HG03139 (cell line): Measurements from ENCODE around the gene C1orf87.

ENCODE experiments used
- ATAC-seq: cut with Tn5 transposase; IDR thresholded peaks from one replicate; pipeline ENCODE4 v1.9.1; 2021; ENCODE audit not compliant: unreplicated experiment

Gene C1orf87, protein sequence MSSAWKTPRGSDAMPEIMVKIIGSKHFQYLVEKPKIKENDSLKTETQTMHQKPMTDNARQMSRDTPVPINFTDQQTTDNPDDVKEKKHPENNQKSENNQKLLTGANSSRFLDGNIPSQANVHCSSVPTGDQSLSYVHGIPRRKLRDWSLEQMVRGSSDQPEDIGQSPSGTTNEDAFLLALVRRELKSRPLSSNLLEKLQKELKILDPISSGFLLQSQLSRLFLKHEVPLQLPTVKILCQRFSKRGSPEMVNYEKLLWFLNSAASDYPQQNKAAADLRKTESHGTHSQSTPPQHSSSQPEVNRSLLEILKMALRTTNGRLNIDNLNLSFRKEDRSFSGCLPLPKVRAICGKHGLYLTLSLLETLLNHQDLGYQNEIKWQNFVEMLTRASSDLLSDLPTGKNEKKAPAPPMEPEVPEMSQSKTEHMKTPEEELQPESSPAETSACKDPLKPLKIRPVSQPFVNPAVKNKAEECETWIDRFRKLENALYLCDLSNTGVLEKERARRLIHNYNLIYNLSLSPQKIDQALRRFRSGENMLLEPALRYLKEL

DNA sequence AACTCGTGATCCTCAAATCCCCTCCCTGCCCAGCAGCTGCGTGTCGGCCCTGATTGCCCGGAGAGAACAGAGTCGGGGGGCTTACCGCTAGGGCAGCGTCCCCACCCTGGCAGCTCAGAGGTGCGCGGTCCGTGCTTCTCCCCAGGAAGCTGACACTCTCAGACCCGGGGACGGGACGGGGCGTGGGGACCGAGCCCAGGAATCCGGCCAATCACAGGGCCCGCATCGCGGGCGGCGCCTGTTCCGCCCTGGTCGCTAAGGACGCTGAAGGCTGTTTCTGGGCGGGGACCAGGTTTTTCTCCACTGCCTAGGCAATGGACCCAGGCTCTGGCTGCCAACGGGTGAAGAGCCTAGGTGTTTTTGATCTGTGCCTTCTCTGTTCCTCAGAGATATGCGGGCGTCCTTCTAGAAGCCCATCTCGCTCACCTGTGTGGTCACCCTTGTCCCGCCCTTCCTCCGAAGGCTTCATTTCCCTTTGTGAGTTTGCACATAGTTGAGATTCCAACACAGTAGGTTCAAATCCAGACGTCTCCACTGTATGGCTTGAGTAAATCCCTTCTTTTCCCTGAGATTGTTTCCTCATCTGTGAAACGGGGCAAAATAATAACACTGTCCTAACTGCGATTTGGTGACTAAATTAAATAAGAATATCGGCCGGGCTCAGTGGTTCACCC, at the start of gene C1orf87:
Gene C1orf87, minus strand, starts transcription at position 166 of the 674 bp plus-strand sequence. CDS start 1,127 bp downstream, outside the sequence.
- no peak for ATAC-seq

DNA sequence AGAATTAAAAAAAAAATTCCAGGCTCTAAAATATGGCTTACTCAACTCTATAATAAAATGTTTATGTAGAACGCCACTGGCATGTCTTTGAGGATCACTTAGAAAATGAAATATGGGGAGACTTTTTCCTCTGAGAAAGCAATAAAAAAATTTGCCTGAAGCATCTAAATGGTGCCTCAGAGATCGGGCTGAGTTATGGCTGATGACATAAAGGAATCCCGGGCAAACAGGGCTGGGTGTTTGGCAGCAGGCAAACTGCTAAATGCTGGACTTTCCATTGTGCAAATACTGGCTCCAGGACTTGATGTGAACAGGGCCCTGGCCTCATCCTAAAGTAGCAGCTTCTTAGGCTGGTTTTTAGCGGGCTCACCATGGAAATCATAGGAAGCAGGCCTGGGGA, 44.5 kb upstream of the C1orf87 start:
- no peak for ATAC-seq

DNA sequence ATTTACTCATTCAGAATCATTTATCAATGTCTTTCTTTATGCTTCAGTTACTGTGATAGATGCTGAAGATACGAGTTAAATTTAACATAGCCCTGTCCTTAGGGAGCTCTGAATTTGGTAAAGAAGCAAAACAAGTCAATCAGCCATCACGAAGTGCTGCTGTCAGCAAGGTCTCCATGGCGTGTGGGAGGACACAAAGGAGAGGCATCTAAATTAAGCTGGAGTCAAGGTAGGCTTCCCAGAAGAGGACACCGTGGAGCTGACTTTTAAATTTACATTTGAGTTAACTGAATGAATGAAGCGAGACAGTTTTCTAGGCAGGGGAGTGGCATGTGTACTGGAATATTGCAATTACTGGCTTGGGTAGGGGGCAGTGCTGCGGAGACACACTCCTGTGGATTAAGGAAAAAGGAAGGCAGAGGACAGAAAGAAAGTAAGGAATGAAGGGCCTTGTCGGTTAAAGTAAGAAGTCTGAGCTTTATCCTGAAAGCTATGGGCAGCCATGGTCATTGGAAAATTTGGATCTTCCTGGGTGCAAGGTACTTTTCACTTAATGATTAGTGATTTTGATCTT, 41.3 kb upstream of the C1orf87 start:
- no peak for ATAC-seq

DNA sequence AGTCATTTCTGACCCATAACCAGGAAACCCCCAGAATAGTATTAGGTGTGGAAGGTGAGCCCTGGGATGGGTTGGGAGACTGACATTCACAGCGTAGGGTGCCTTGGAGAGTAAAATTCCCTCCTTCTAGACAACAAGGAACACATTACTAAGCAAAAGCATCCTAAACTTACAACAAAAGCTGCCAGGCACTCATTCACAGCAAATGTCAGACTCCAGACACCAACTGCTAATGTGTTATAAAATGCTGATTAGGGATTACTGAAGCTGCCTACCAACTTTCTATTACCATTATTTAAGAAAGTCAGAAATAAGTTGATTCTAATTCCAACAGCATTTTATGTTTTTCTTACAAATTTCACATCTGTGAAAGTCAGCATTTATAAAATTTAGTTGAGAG, 40.0 kb upstream of the C1orf87 start:
- no peak for ATAC-seq

DNA sequence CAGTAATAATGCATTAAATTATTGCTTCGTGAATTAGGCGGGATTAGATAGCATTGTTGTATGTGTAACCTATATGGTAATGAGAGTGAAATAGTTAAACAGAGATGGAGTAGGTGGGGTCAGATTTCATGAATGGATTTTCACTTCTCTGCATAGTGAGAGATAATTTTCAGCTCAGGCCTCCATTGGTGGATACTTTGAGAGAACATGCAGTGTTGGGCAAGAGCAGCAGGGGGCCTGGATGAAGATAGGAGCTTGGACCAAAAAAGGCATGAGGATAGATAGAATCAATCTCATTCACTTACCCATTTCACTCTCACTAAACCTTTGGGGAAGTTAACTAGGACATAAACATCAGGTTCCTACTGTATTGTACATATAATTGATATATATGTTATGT, 39.5 kb upstream of the C1orf87 start:
- no peak for ATAC-seq

DNA sequence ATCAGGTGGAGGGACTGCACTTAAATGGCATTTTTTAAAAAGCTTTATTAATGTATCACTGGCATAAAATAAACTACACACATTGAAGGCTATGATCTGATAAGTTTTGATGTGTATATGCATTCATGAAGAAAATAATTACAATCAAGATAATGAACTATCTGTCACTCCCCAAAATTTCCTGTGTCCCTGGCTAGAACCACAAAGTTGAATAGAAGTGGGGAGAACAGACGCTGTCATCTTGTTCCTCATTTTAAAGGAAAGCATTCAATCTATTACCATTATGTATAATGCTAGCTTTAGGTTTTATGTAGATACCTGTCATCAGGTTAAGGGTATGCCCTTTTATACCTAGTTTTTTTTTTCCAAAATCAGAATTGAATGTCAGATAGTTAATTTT, 38.1 kb upstream of the C1orf87 start:
- ATAC-seq: no peak

DNA sequence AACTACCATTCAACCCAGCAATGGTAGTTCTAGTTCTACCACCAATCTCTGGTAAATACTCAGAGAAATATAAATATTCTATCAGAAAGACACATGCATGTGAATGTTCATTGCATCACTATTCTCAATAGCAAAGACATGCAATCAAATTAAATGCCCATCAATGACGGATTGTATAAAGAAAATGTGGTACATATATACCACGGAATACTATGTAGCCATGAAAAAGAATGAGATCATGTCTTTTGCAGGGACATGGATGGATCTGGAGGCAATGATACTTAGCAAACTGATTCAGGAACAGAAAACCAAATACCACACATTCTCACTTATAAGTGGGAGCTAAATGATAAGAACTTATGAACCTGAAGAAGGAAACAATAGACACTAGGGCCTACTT, 37.5 kb upstream of the C1orf87 start:
- no peak for ATAC-seq

DNA sequence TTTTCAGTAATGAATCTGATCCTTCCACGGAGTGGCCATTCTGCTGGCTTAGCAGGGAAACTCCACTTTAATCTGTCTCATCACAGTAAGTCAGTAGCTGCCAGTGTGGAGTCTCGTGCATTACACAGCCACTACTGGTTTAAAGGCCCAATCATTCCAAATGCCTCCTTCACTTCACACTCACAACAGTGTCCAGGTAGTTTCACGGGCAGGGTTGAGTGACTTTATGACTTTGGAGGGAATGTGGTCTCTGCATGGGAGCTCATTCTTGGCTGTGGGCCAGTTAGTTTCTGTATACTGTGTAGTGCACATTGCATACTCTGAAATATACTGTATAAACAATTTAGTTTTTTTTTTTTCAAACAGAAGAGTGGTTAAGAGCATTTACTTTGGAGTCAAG, 34.6 kb upstream of the C1orf87 start:
- no peak for ATAC-seq

DNA sequence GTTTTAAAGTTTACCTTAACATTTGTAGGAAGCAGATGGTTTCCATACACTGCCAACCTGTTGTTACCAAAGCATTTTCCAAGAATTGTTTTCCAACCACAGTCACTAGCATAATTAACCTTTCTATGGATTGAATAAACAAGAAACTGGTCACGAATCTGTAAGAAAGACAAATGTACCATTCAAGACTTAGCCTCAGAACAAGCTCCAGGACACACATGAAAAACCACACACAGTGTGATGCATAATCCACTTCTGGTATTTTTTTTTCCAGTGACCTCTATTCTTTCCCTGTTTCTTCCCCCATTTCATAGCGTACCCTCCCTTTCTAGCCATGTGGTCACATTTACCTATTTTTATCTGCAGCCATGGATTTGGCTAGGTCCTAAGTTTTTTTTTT, 29.6 kb upstream of the C1orf87 start:
- no peak for ATAC-seq

DNA sequence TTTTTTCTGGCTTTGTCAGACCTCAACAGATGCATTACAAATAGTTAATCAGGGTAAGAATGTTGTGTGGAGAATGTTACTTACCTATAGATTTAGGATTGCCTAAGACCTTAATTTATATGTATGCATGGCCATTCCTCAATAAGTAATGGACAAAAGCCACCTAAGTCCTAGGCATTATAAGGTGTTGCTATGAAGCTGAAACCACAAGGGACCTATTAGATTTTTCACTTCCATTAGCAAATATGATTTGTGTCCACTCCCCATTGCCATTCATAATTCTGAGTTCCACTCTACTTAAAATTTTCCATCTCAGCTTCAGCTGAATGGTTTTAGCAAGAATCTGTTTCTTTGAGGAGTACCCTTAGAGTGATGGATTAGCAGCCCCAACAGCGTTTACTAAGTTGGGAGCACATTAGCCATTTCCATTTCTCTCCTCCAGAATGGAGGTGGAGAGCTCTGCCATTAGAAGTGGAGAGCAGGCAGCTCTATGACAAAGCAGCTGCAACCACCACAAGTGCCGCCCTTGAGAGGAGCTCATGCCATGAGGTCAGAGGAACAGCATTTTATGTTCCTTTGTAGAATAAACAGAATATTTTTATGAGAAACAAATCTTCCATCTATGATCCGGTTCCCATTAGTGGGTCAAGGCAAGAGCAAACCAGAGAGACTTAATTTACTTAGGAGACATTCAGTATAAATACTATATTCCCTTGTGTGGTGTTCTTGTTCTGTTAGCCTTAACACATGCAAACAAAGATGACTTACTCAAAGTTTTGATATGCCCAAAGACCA, 28.9 kb upstream of the C1orf87 start:
- no peak for ATAC-seq

DNA sequence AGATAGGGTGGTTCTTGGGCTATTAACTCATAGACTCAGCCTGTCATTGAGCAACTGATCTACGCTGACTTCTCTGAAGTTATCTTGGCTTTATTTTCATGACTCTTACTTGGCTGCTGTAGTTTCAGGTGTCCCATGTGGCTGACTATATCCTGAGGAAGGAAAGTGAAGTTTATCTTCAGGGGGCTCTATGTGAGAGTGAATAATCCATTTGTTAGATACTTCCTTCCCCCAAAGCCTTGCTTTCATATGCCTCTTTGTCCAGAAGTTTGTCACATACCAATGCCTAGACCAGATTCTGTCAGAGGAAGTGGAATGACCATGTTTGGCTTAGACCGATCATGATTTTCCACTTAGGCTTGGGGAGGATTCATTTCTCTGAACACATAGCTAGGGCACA, 27.9 kb upstream of the C1orf87 start:
- no peak for ATAC-seq

DNA sequence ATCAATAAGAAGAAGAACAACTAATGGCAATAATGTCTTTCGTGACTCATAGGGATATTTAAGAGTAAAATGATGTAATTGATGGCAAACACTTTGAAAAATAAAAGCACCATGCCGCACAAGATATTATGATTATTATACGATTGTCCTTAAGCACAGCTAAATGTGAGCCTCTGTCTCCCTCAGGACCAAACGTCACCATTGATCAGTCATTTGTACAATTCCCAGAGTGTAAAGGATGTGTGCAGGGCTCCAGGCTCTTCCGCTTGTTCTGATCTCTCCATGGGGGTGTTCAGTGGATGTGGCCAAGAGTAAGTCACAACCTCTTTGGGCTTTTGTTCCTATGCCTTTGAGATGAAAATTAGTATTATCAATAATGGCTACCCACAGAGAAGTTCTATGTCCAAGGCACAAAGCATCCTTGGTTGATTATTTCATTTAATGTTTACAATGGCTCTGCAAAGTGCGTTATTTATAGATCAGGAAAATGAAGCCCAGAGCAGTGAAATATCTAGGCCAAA, 17.7 kb upstream of the C1orf87 start:
- ATAC-seq: no peak

DNA sequence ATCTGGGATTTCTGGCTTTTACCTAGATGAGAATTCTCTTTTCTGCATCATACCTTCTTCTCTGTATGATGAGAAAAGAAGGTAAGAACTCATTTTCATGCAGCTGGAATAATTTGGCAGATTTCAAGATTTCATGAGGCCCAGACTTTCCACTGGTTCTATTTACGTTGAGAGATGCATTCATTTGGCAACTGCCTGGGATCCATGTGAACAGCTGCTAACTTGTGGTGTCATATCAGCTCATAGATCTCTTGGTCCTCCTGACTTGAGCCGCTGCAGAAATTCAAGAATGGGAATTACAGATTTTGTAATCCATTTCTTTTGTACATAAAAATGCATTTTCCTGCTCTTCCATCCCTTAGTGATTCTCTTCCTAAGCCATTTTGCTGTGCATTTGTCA, 17.1 kb upstream of the C1orf87 start:
- ATAC-seq: no peak

DNA sequence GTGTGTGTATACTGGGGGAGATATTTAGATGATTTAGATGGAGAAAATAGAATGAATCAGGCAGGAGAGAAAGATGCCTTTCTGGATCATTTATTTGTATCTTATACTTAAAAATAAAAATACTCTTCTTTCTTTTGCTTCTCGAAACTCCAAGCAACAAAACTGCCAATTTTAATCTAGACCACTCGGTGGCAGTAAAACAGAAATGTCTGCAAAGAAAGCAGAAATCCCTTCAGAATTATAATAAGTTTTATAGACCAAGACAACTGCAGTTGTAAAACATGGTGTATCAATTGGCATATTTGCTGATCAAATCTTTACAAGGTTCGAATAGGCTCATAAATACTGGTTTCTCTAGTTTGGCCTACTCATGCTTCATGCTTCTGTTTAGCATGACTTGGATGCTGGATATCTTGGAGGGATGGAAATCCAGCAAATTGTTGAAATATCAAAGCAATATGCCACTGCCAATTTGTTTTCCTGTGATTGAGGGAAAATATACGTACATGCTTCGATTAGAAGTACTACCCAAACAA, 15.1 kb upstream of the C1orf87 start:
- no peak for ATAC-seq

DNA sequence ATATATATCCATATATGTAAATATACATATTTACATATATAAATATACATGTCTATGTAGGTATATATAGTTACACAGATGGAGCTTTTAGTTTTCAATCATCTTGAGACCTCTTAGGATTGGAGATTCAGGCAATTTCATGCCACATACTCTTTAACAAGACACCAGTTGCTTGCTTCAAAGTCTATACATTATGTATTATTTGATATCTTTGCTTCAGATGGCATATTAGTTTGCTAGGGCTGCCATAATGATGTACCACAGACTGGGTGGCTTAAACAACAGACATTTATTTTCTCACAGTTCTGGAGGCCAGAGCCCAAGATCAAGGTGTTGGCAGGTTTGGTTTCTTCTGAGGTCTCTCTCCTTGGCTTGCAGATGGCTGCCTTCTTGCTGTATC, 14.1 kb upstream of the C1orf87 start:
- ATAC-seq: no peak

DNA sequence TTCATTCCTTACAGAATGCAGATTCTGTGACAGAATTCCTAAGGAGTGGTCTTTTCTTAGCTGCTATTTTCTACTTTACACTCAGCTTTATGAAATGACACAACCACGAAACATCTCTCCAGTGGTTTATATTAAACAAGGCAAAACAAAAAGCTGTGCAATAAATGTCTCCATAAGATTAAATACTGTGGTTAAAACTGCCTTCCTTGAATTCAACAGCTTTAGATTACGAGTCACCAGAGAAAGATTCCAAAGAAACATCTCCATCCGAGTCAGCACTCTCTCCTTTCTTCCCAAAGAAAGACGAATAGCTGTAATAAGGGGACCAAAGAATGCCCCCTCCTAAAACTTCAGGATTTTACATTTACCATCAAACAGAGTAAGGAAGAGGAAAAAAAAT, 4.6 kb upstream of the C1orf87 start:
- no peak for ATAC-seq

DNA sequence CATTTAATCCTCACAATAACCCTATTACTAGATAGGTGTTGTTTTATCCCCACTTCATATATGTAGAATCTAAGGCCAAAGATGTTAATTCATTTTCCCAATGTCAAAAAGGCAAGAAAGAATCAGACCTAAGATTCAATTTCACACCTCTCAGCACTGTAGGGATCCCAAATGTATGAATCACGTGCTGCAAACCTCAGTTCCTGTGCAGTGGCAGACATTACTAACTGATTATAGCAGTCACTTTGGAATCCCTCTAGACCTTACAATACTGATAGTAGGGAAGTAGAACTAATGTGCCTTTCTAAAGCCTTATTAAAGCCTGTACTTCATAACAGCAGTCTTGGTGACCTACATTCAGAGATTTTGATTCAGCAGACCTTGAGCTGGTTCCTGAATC, 2.3 kb downstream of the C1orf87 start:
- no peak for ATAC-seq

DNA sequence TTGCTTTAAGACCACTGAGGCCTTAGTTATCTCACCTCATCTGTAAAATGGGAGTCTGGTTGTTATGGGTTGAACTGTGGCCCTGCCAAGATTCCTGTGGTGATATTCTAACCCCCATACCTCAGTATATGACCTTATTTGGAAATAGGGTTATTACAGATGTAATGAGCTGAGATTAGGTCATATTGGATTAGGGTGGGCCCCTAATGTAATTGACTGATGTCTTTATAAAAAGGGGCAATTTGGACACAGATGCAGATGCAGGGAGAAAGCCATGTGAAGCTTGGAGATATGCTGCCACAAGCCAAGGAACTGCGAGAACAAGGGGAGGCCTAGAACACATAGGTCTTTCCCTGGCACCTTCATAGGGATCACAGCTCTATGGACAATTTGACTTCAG, 3.9 kb downstream of the C1orf87 start:
- no peak for ATAC-seq

DNA sequence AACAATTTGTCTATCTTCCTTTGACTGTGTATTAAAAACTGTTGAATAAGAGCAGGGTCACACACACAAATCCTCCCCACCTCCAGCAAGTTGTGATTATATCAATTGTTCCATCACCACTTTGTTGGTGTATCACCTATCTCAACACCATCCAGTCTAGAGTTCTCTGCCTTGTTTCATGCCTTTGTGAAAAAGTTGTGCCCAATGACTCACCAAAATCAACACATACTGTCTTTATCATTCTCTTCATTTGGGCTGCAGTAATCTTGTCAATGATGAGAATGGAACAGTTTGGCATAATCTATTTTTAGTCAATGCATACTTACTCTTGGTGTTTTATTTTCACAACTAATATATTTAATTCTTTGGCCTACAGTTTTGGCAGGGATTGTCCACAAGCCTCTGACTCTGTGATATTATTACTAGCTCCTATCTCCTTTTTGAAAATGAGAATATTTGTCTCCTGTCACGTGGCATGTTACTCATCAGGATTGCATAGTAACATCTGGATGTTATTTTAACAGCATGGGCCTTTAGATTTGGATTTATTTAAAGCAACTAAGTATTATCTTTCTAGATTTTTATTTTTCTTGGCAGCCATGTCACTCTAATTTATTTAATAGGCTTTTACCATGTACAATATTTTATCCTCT, 5.1 kb downstream of the C1orf87 start:
- no peak for ATAC-seq

DNA sequence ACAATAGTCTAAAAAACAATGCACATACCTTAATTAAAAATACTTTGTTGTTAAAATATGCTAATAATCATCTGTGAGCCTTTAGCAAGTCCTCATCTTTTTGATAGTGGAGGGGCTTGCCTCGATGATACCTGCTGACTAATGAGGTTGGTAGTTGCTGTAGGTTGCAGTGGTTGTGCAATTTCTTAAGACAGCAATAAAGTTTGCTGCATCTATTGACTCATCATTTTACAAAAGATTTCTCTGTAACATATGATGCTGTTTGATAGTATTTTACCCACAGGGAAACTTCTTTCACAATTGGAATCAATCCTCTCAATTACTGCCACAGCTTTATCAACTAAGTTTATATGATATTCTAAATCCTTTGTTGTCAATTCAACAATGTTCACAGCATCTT, 7.6 kb downstream of the C1orf87 start:
- no peak for ATAC-seq
